LoVo (cell line): ENCODE measurements around the gene OR2D3.
"Not testable (repeated sequence)": the region's sequence is repeated elsewhere in the genome, so short reads cannot be mapped to it uniquely, and the experiment has no call there.

Experiments used
- DNase-seq: peaks from one replicate; pipeline ENCODE4 v3.0.0-alpha.2; 2016; ENCODE audit warnings: low spot score

Gene OR2D3, protein sequence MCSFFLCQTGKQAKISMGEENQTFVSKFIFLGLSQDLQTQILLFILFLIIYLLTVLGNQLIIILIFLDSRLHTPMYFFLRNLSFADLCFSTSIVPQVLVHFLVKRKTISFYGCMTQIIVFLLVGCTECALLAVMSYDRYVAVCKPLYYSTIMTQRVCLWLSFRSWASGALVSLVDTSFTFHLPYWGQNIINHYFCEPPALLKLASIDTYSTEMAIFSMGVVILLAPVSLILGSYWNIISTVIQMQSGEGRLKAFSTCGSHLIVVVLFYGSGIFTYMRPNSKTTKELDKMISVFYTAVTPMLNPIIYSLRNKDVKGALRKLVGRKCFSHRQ

DNA sequence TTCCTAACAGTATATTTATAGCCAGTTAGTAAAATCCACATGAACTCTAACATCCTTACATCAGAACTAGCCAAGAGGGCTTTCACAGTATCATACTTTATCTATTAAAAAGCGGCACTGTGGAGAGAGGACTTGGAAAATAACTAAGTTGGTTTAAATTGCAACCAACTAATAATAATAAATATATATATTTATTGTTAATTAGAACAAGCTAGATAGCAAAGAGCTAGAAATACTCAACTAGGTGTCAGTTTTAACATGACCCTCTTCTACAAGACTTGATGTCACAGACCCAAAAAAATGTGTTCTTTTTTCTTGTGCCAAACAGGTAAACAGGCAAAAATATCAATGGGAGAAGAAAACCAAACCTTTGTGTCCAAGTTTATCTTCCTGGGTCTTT lies at the start of gene OR2D3:
TSS of gene OR2D3 (plus strand) at position 301 of the 400 bp plus-strand sequence. CDS start at position 301, 0 bp downstream.
- DNase-seq, result no peak

DNA sequence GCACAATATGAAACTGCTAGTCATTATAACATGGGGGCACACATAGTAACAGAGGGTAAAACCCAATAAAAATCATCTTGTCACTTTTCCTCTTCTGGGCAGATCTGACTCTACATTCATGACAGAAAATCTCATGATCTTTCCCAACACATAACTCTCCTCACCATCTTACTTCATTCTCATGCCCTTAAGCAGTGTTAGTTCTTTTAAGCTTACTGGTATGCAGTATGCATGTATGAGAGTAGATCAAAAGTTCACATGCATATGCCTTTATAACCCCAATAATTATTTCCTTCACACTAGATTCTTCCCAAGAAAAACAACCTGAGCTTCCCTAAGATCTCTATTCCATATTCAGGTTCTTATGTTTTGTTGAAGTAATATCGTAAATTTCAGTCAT lies 49.5 kb upstream of the OR2D3 start:
- no peak for DNase-seq

DNA sequence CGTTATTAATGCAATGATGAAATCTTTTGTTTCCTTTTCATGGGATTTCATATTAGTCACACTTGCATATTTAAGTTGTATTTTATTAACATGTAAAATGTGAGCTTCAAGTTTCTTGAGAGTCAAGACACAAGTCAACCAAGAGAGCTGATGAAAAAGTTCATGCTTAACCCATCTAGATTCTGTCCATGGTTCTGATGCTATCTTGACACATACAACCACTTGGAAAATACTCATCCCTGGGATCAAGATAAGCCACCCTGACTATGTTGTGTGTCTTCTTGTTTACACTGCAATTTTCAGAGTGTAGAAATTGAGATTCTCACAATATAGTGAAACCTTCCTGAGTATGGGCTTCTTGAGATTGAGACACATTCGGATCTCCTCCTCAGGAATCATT lies 45.0 kb upstream of the OR2D3 start:
- no peak for DNase-seq

DNA sequence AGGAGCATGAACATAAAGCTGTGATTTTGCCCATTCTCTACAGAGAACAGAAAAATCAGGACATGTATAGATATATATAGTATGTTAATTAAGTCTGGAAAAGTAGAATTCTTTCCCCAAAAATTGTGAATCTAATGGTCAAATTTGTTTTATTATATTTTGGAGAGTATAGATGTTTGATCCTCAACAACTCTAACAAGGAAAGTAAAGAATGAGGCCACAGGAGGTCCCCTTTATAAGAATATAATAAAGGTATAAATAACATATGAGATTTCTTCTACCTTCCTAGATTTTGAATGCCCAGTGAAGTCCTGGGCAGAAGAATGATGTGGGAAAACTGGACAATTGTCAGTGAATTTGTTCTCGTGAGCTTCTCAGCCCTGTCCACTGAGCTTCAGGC lies 44.5 kb upstream of the OR2D3 start, which contains the start of gene OR10A4:
TSS of gene OR10A4 (plus strand) at position 301 of the 400 bp plus-strand sequence. CDS start at position 324, 23 bp downstream.
- DNase-seq, result no peak

- no peak for DNase-seq
Observed at GRCh38 chr11:6876914-6877313, 43.9 kb upstream of the OR2D3 start.

DNA sequence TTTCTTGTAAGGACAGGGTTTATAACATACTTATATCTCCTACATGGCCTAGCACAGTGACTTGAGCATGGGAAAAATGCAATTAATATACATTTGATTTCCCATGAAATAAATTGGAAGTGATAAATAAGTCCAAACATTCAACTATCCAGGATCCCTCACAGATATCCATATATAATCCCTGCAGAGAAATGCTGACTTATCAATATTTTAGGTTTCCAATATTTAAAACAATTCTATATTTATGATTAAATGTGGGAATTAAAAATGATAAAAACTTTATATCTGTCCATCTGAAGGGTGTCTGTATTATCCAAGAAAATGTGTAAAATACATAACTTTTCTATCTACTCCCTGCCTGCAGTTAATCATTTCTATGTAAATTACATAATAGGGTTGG lies 38.1 kb upstream of the OR2D3 start:
- no peak for DNase-seq

GRCh38 chr11:6887711-6888110 lies 33.1 kb upstream of the OR2D3 start:
- DNase-seq, result not testable (repeated sequence)

GRCh38 chr11:6888830-6889229 lies 32.0 kb upstream of the OR2D3 start:
- no peak for DNase-seq

DNA sequence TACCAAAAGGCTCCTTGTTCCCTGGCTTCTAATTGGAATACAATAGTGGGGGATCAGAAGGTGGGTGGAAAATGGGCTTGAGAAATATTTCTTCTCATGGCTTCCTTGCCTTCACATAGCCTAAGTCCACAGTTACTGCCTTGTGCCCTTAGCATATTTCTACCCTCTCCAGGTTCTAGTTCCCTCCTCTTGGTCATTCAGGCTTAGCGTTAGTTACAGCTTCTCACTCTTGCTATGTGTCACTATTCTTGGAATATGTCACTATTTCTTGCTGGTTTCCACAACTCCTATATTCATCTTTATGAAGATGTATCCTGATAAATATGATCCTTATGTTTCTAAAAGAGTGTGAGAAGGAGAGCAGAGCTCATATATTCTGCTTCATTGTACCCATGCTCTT lies 31.0 kb upstream of the OR2D3 start:
- no peak for DNase-seq

GRCh38 chr11:6892400-6892799 lies 28.4 kb upstream of the OR2D3 start, which contains the start of gene OR2D2:
Gene OR2D2 (minus strand): TSS chr11:6892500. CDS start chr11:6892500, 0 bp downstream.
- no peak for DNase-seq

DNA sequence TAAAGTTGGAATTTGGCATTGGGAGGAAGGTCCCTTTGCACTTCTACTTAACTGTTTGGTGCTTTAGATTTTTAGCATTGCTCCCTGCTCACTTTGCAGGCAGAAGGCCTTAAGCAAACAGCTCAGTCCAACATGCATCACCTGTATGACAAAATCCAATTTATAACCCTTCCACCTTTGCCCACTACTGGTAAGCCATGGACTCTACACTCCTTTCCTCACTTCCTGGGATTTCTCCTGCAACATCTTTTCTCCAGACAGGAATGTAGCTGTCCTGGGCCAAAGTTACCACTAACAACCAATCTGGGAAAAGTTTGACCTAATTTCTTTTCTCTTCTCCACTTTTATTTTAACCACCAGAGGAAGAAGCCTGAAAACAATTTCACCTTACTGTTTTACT lies 26.7 kb upstream of the OR2D3 start:
- no peak for DNase-seq

DNA sequence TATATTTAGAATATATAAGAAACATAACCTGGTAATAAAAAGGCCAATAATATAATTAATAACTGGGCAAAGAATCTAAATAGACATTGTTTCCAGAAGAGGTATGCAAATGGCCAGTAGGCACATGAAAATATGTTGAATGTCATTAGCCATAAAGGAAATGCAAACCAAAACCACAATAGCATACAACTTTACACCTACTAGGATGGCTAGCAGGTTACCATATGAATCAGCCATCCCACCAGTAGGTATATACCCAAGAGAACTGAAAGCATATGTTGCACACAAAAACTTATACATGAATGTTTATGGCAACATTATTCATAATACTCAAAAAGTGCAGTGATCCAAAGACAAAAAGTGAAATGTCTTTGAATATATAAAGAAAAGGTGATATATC lies 25.8 kb upstream of the OR2D3 start:
- no peak for DNase-seq

DNA sequence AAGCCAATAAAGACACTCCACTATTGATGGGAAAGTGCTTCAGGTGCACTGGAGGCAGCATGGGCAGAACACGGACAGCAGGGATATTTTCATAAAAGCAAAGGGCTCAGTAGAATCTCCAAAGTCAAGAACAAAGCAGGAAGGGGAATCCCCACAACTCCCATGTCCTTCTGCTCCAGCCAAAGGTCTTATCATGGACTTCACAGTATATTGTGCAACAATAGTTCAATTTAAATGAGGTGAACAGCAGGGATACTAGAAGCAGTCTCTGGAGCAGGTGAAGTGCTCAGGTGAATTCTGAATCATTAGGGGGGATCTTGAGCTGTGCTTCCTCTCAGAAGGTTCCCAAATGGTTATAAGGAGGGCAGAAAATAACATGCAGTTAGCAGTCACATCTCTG lies 21.9 kb upstream of the OR2D3 start:
- no peak for DNase-seq

DNA sequence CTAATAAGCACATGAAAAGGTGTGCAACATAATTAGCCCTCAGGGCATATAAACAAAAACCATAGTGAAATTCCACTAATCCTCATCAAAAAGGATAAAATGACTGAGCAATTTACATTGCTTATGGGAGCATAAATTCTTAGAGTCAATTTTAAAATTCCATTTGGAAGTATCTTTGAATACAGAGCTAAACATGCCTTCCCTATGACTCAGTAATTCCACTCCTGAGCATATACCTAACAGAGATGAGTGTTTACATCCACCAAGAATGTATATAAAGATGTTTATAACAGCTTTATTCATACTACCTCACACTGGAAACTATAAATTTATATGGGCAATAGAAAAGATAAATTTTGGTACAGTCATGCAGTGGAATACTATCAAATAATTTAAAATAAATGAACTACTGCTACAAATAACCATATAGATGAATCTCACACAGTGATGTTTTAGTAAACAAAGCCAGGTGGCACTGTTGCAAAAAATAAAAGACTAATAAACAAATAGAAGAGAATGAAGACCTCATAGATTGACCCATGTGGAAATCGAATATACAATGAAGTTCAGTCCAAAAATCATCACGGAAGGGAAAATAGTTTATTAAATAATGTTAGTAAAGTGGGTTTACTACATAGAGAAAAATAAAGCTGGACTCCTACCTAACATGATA lies 20.3 kb upstream of the OR2D3 start:
- DNase-seq, result no peak

GRCh38 chr11:6904804-6905203 lies 16.0 kb upstream of the OR2D3 start:
- DNase-seq, result not testable (repeated sequence)

GRCh38 chr11:6911378-6911777 lies 9.4 kb upstream of the OR2D3 start:
- DNase-seq, result no peak

DNA sequence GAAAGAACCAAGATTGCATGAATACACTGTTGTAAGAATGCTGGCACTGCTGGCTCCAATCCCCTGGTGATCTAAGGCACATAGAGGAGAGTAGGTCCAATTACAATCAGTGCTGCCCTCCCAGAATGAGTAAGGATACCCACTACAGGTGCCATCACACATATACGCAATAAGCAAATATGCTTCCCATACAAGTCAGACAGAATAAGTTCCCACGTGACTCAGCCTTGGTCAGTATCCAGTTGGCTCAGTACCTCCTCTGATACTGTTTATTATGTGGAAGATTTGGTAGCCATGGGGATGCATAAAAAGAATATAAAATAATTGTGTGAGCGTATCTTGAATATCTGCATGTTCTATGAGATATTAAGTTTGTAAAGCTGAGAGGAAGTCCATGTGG lies 8.9 kb upstream of the OR2D3 start:
- no peak for DNase-seq

DNA sequence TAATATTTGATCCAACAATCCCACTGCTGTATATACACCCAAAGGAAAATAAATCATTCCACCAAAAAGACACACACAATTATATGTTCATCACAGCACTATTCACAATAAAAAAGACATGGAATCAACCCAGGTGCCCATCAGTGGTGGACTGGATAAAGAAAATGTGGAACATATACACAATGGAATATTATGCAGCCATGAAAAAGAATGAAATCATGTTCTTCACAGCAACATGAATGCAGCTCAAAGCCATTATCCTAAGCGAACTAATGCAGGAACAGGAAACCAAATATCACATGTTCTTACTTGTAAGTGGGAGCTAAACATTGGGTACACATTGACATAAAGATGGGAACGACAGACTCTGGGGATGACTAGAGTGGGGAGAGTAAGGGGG lies 1.1 kb upstream of the OR2D3 start:
- DNase-seq, result no peak

- no peak for DNase-seq
Observed at GRCh38 chr11:6925007-6925577, 4.3 kb downstream of the OR2D3 start.

DNA sequence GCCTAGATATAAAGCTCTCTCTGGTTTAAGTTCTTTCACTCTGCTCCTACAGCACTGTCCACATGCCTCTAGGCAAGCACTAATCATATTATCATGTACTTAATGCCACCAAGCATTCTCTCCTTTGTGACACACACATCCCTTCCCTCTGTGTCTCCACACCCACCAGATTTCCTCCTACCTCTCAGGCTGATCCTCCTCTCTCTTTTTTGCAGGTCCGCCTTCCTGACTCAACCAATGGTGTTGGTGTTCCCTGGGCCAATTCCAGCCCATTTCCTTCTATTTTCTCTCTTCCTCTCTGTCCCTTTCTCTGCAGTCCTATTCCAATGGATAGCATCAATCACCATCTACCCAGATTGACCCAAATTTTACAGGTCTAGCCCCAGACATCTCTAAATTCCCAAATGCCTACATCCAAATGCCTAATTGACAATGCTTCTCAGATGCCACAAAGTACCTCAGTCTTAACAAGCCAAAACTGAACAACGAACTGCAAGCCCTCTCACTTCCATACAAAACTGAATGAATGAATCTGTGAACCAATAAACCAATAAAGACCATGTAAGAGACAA lies 4.9 kb downstream of the OR2D3 start:
- peak; percentile 9 for DNase-seq

DNA sequence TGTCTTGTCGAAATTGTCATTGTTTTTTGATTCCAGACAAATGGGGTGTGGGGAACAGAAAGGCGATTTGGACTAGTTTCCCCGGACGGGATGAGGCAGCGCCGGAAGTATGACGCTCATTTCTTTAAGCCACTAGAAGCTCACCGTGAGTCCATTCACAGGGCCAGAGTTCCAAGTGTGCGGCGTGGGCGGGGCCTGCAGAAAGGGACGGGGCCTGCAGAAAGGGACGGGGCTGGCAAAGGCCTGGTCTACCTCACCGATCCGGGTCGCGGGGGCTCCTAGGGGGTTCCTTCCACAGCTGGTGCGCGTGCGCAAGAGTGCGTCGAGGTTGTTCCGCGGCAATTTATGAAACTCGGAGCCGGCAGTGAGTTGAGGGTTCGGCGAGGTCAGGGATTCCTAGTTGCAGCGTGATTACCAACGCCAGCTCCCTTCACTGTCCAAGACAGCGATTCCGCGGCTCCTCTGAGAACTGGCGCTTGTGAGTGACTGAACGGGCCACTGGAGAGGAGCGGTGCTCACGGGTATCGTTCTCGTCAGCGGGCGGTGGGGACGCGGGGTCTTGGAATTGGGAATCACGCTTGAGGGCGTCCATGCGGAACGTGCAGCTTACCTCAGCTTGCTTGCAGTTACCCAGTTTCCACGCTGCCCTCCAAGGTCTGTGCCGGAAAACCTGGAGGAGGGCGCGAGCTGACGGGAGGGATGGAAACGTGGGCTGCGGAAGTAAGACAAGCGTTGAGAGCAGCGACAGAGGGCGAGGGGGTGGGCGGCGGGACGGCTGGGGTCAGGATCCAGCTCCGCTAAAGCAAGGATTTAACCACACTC lies 5.6 kb downstream of the OR2D3 start, which contains the start of gene ZNF215:
TSS of gene ZNF215 (plus strand) at position 219 of the 822 bp plus-strand sequence. CDS start 5,847 bp downstream, outside the sequence.
- peak; percentile 87 for DNase-seq
